GM12878 (cell line): ENCODE results near the gene EPS8L1. TPM values are rescaled to one million over a fixed set of nuclear protein-coding genes. Genes with fewer than 3 reads are reported as not detected.

Source experiments
- ATAC-seq: fragments of 200-7000 bp; cut with Tn5 transposase; 3 replicates; pipeline ENCODE4 v1.9.1; 2020; ENCODE audit warnings: mild to moderate bottlenecking, moderate library complexity
- BruUV-seq: library from RNA; stranded (reverse); fragments of 400-500 nt; replicated peaks from 2 replicates; lab custom pipeline; 2021; lab: Mats Ljungman, UMichigan
- CTCF ChIA-PET: fragments of 300-600 bp; sonication (Branson Sonifier 250); formaldehyde crosslinking; extraction: SDS; loops from one replicate; lab custom pipeline; 2021; ENCODE audit warnings: inconsistent platforms; lab: Yijun Ruan, JAX
- POLR2A ChIA-PET: fragments of 350-600 bp; formaldehyde crosslinking; extraction: SDS; loops from one replicate; lab custom pipeline; 2021; ENCODE audit warnings: inconsistent platforms; lab: Charles Lee
- RAD21 ChIA-PET: fragments of 300-600 bp; sonication (Branson Sonifier 250); formaldehyde crosslinking; loops from one replicate; lab custom pipeline; 2023; ENCODE audit warnings: antibody characterized with exemption; ENCODE audit not compliant: unreplicated experiment; lab: Charles Lee
- SMC1A ChIA-PET: fragments of 300-600 bp; sonication (Branson Sonifier 250); formaldehyde crosslinking; loops from one replicate; lab custom pipeline; 2023; ENCODE audit not compliant: unreplicated experiment, uncharacterized antibody; lab: Charles Lee
- DNase-seq: peaks from one replicate; pipeline ENCODE4 v3.0.0-alpha.2; 2011; ENCODE audit warnings: low read depth, low spot score
- FAIRE-seq: peaks from 3 replicates; lab custom pipeline; 2011; peaks lifted over from hg19 to GRCh38; lab: Jason Lieb, UNC
- H2AFZ ChIP-seq: 2 replicates; pipeline ENCODE4 v1.6.0; 2011; ENCODE audit warnings: low read depth, low read length, control low read depth; ENCODE audit not compliant: control insufficient read depth
- H3K27ac ChIP-seq: 2 replicates; pipeline ENCODE4 v1.5.1; 2011; ENCODE audit warnings: control low read depth; ENCODE audit not compliant: control insufficient read depth, insufficient read depth
- H3K27me3 ChIP-seq, 2 experiments: replicated peaks in 1 of 2; 2 replicates each; pipeline versions ENCODE4 v1.6.0 to v1.6.1; 2011; ENCODE audit warnings: low read length in 1 of 2; ENCODE audit not compliant: control insufficient read depth in 2 of 2, insufficient read depth in 2 of 2
- H3K36me3 ChIP-seq, 2 experiments: 2 replicates each; pipeline ENCODE4 v1.5.1; 2011; ENCODE audit warnings: low read length in 1 of 2; ENCODE audit not compliant: control insufficient read depth in 2 of 2, insufficient read depth in 2 of 2
- H3K4me1 ChIP-seq: 2 replicates; pipeline ENCODE4 v1.6.1; 2011; ENCODE audit warnings: mild to moderate bottlenecking, low read length, moderate library complexity, mixed read lengths; ENCODE audit not compliant: control insufficient read depth, insufficient read depth
- H3K4me2 ChIP-seq: 2 replicates; pipeline ENCODE4 v1.6.0; 2011; ENCODE audit warnings: control low read depth; ENCODE audit not compliant: control insufficient read depth, insufficient read depth
- H3K4me3 ChIP-seq: fragments of 200-600 bp; sonication (generic); 2 replicates; pipeline ENCODE4 v1.5.1; 2016
- H3K79me2 ChIP-seq: 2 replicates; pipeline ENCODE4 v1.6.0; 2011; ENCODE audit warnings: low read length; ENCODE audit not compliant: control insufficient read depth, insufficient read depth
- H3K9ac ChIP-seq: 2 replicates; pipeline ENCODE4 v1.8.0; 2011; ENCODE audit warnings: low read length, control low read depth, mixed read lengths; ENCODE audit not compliant: control insufficient read depth, insufficient read depth
- H3K9me3 ChIP-seq: replicated peaks from 3 replicates; pipeline ENCODE4 v1.5.1; 2011; ENCODE audit warnings: mild to moderate bottlenecking, low read length; ENCODE audit not compliant: control insufficient read depth, insufficient read depth
- H4K20me1 ChIP-seq: 2 replicates; pipeline ENCODE4 v1.6.0; 2011; ENCODE audit not compliant: control insufficient read depth, insufficient read depth
- BMI1 ChIP-seq: fragments of 450-650 bp; IDR thresholded peaks from 2 replicates; pipeline ENCODE4 v1.6.1; 2016; ENCODE audit warnings: mild to moderate bottlenecking, moderate library complexity, borderline replicate concordance
- EED ChIP-seq: sonication (generic); IDR thresholded peaks from 2 replicates; pipeline ENCODE4 v1.6.1; 2016; ENCODE audit warnings: antibody characterized with exemption, low read depth
- IKZF1 ChIP-seq: fragments of 450-650 bp; conservative IDR thresholded peaks from 2 replicates; pipeline ENCODE4 v1.6.1; 2017; ENCODE audit warnings: antibody characterized with exemption, mild to moderate bottlenecking
- MEF2B ChIP-seq: fragments of 450-650 bp; IDR thresholded peaks from 2 replicates; pipeline ENCODE4 v1.6.1; 2018; ENCODE audit warnings: mild to moderate bottlenecking, moderate library complexity; ENCODE audit not compliant: partially characterized antibody, poor library complexity, severe bottlenecking
- RB1 ChIP-seq: fragments of 450-650 bp; formaldehyde crosslinking; IDR thresholded peaks from 2 replicates; pipeline ENCODE4 v1.6.1; 2017; ENCODE audit warnings: mild to moderate bottlenecking, borderline replicate concordance
- ZBTB11 ChIP-seq: fragments of 450-650 bp; formaldehyde crosslinking; IDR thresholded peaks from 2 replicates; pipeline ENCODE4 v1.5.0; 2022; ENCODE audit warnings: mild to moderate bottlenecking, missing genetic modification characterization
- ZBTB4 ChIP-seq: fragments of 450-650 bp; formaldehyde crosslinking; IDR thresholded peaks from 2 replicates; pipeline ENCODE4 v1.4.0; 2022; ENCODE audit warnings: mild to moderate bottlenecking, moderate library complexity
- ZNF384 ChIP-seq: IDR thresholded peaks from 2 replicates; pipeline ENCODE4 v1.6.1; 2012; ENCODE audit warnings: low read depth, mild to moderate bottlenecking, low read length, improper control_type of control experiment, borderline replicate concordance
- WGBS: methylation state at CpG from one replicate; pipeline ENCODE4 v1.1.6; 2016; ENCODE audit warnings: low lambda C conversion rate; ENCODE audit not compliant: insufficient replicate concordance, insufficient coverage; ENCODE audit errors: missing lambda C conversion rate; 5-methylcytosine and 5-hydroxymethylcytosine counted together
- in situ Hi-C: fragments of 300-500 bp; cut with MboI; formaldehyde crosslinking; loops from 9 replicates; pipeline ENCODE4 v1.14.3; 2018; ENCODE audit warnings: mixed read lengths
- intact Hi-C: fragments of 100-400 bp; cut with micrococcal nuclease; formaldehyde crosslinking; loops from one replicate; pipeline ENCODE4 v1.14.2; 2022; ENCODE audit not compliant: unreplicated experiment
- polyA plus RNA-seq, 11 experiments: library from polyadenylated mRNA; depleted of rRNA in 4 of 11; unstranded in 6 of 11; stranded (reverse) in 5 of 11; fragments of >200 nt; fragmentation: Nextera tagmentation in 4 of 11; fragmentation: Illumina TruSeq in 1 of 11; extraction: Ambion mirVana in 4 of 11; extraction: Trizol in 1 of 11; gene quantifications; 1 replicate in 1 of 11; 2 replicates in 10 of 11; pipeline versions ENCODE4 v1.2.1 to v1.2.3, GENCODE V29; 2011 to 2016; ENCODE audit warnings: inconsistent platforms in 2 of 11, missing spikeins in 2 of 11, low read depth in 1 of 11
- total RNA-seq, 4 experiments: library from RNA; depleted of rRNA in 3 of 4; stranded (reverse); fragments of >200 nt in 3 of 4; fragmentation: Illumina TruSeq in 1 of 4; extraction: Trizol in 1 of 4; gene quantifications; 2 replicates each; pipeline versions ENCODE4 v1.2.1 to v1.2.3, GENCODE V29; 2013 to 2021
- TF ChIP-seq, protein P1 (sequence below): fragments of 450-650 bp; IDR thresholded peaks from 2 replicates; pipeline ENCODE4 v1.6.1; 2016; ENCODE audit warnings: mild to moderate bottlenecking
- TF ChIP-seq, protein P2 (sequence below): IDR thresholded peaks from 2 replicates; pipeline ENCODE4 v1.6.1; 2012; ENCODE audit warnings: improper control_type of control experiment, low read depth, low read length; ENCODE audit not compliant: insufficient replicate concordance

The EPS8L1 gene
- total and polyA plus RNA-seq, 10 of the 15 experiments (the other 5 are each of a cell fraction or from before 2014, with no cell fraction given): 0.68 to 2.2 (median 0.96) TPM; not detected in 2

GRCh38 chr19:55034751-55035150, 40.9 kb upstream of the EPS8L1 start:
- no peaks in the 10 kb centered on the region for H3K4me1 ChIP-seq
- H3K9ac ChIP-seq: no peak overlapping the region
- H3K4me3 ChIP-seq: no peak overlapping the region
- H3K36me3 ChIP-seq: no peaks in the 10 kb centered on the region
- ChIA-PET SMC1A (no interaction called here), CTCF (no interaction called here), RAD21 (no interaction called here), POLR2A (no interaction called here)
- FAIRE-seq (no peak), ATAC-seq (no peak), DNase-seq (no peak)
- BruUV-seq: no TSS peak
- no peaks in the 10 kb centered on the region for H3K79me2 ChIP-seq
- no peaks in the 10 kb centered on the region for H4K20me1 ChIP-seq
- no peak for TF ChIP-seq BMI1
- TF ChIP-seq EED: no peak
- TF ChIP-seq MEF2B: no peak
- no peak for TF ChIP-seq ZNF384
- no peak for TF ChIP-seq ZBTB4
- no peak for TF ChIP-seq IKZF1
- TF ChIP-seq, protein P1, sequence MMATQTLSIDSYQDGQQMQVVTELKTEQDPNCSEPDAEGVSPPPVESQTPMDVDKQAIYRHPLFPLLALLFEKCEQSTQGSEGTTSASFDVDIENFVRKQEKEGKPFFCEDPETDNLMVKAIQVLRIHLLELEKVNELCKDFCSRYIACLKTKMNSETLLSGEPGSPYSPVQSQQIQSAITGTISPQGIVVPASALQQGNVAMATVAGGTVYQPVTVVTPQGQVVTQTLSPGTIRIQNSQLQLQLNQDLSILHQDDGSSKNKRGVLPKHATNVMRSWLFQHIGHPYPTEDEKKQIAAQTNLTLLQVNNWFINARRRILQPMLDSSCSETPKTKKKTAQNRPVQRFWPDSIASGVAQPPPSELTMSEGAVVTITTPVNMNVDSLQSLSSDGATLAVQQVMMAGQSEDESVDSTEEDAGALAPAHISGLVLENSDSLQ: no peak
- TF ChIP-seq, protein P2, sequence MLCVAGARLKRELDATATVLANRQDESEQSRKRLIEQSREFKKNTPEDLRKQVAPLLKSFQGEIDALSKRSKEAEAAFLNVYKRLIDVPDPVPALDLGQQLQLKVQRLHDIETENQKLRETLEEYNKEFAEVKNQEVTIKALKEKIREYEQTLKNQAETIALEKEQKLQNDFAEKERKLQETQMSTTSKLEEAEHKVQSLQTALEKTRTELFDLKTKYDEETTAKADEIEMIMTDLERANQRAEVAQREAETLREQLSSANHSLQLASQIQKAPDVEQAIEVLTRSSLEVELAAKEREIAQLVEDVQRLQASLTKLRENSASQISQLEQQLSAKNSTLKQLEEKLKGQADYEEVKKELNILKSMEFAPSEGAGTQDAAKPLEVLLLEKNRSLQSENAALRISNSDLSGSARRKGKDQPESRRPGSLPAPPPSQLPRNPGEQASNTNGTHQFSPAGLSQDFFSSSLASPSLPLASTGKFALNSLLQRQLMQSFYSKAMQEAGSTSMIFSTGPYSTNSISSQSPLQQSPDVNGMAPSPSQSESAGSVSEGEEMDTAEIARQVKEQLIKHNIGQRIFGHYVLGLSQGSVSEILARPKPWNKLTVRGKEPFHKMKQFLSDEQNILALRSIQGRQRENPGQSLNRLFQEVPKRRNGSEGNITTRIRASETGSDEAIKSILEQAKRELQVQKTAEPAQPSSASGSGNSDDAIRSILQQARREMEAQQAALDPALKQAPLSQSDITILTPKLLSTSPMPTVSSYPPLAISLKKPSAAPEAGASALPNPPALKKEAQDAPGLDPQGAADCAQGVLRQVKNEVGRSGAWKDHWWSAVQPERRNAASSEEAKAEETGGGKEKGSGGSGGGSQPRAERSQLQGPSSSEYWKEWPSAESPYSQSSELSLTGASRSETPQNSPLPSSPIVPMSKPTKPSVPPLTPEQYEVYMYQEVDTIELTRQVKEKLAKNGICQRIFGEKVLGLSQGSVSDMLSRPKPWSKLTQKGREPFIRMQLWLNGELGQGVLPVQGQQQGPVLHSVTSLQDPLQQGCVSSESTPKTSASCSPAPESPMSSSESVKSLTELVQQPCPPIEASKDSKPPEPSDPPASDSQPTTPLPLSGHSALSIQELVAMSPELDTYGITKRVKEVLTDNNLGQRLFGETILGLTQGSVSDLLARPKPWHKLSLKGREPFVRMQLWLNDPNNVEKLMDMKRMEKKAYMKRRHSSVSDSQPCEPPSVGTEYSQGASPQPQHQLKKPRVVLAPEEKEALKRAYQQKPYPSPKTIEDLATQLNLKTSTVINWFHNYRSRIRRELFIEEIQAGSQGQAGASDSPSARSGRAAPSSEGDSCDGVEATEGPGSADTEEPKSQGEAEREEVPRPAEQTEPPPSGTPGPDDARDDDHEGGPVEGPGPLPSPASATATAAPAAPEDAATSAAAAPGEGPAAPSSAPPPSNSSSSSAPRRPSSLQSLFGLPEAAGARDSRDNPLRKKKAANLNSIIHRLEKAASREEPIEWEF: no peak
- TF ChIP-seq RB1: no peak
- no peak for TF ChIP-seq ZBTB11 (CRISPR knock-in tag)
- no peak overlapping the region for H3K27ac ChIP-seq
- no peak overlapping the region for H2AFZ ChIP-seq
- no peaks in the 10 kb centered on the region for H3K27me3 ChIP-seq
- no peaks in the 10 kb centered on the region for H3K9me3 ChIP-seq
- H3K4me2 ChIP-seq: no peak overlapping the region
- intact Hi-C loops (no loop called here), in situ Hi-C loops (no loop called here)
- 85% methylated on average over 12 of the region's 13 CpGs for WGBS
